Fibroblast of villous mesenchyme (primary cell): ENCODE data around the gene TNFRSF25. TPM values are rescaled to one million over a fixed set of nuclear protein-coding genes. Genes with fewer than 3 reads are reported as not detected.

Experiments used
- DNase-seq: peaks from one replicate; pipeline ENCODE4 v3.0.0-alpha.2; 2010; ENCODE audit warnings: low read depth
- H3K4me3 ChIP-seq: 2 replicates; pipeline ENCODE4 v1.5.1; 2011; ENCODE audit warnings: low read depth, mild to moderate bottlenecking, low read length
- total RNA-seq: library from RNA; depleted of rRNA; stranded (reverse); fragments of >200 nt; gene quantifications from 2 replicates; pipeline ENCODE4 v1.2.3, GENCODE V29; 2012
- TF ChIP-seq, protein P1 (sequence below): IDR thresholded peaks from 2 replicates; pipeline ENCODE4 v1.5.1; 2012; ENCODE audit warnings: low read depth, mild to moderate bottlenecking, low read length; ENCODE audit not compliant: insufficient read depth

TNFRSF25 gene
- total RNA-seq, 1 donor = 3.9 TPM

DNA sequence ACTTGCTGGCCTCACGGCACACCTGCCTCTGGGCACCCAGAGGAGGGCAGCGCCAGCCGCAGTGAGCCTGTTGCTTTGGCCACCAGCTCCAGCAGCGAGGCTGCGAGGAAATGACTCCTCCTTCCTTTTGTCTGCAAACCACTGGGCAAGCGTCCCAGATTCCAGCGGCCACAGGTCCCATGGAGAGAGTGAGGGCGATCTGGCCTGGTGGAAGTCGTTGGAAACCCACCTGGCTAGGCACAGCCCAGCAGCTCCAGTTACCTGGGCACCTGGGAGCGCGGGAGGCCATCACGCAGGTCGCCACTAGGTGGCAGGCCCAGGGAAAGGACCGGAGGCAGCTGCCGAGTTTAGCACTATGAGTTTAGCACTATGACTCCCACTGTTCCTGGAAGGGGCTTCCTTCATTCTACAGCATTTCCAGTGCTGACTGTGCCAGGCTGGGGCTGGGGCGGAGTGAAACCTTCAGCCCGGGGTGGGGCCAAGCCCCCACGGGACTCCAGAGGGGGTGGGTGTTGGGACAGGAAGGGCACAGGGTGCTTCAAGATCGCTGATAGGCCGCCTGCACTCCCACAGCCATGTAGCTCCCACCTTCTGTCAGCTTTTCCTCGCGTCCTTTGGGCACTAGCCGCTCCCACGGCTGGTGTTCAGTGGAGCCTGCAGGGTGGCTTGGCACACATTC is 42.5 kb downstream of the TNFRSF25 start:
- DNase-seq = no peak
- H3K4me3 ChIP-seq = no peak overlapping the region
- TF ChIP-seq, protein P1, sequence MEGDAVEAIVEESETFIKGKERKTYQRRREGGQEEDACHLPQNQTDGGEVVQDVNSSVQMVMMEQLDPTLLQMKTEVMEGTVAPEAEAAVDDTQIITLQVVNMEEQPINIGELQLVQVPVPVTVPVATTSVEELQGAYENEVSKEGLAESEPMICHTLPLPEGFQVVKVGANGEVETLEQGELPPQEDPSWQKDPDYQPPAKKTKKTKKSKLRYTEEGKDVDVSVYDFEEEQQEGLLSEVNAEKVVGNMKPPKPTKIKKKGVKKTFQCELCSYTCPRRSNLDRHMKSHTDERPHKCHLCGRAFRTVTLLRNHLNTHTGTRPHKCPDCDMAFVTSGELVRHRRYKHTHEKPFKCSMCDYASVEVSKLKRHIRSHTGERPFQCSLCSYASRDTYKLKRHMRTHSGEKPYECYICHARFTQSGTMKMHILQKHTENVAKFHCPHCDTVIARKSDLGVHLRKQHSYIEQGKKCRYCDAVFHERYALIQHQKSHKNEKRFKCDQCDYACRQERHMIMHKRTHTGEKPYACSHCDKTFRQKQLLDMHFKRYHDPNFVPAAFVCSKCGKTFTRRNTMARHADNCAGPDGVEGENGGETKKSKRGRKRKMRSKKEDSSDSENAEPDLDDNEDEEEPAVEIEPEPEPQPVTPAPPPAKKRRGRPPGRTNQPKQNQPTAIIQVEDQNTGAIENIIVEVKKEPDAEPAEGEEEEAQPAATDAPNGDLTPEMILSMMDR = peak; percentile 56

DNA sequence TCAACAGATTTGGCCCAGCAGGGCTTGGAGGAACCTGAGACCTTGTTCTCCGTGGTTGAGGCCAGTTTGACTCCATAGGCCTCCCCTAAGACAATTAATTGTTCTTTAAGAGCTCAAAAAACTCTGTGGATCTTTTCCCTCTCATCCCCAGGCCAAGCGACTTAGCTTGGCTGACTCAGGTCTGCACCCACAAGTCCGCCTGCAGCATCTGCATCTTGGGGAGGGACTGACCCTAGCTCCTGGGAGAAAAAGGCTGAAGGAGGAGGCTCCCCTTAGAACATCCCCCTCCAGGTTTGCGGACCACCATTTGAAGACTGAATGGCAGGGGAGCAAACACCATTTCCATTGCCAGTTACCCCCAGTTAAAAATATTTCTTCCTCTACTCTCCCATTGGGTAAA is 44.7 kb downstream of the TNFRSF25 start:
- no peak for DNase-seq
- TF ChIP-seq, protein P1 = no peak
- no peak overlapping the region for H3K4me3 ChIP-seq

DNA sequence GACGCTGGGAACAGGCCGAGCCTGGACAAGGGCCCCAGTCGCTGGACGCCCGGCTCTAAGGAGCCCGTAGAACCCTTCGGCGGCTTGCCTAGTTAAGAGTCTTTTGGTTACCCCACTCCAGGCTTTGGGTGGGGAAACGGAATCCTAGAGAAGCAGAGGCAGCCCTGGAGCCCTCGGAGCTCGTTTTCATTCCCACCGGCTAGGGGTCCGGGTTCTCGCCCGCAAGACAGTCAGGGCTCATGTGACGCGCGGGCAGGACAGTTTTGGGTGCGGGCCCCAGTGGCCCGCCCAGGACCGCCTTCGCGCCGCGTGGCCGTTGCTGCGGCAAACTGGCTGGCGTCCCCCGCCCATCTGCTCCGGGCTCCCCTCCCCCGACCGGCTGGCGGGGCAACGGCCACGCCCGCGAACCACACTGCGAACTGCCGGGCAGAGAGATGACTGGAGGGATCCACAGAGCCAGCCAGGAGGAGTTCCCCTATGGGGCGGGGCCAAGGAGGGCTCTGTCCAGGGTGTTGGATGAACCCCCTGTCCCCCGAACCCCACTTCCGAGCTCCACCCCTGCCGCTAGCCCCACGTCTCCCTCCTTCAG is 45.4 kb downstream of the TNFRSF25 start:
- TF ChIP-seq, protein P1 = no peak
- no peak for DNase-seq
- H3K4me3 ChIP-seq = peak overlapping the region; percentile 36

DNA sequence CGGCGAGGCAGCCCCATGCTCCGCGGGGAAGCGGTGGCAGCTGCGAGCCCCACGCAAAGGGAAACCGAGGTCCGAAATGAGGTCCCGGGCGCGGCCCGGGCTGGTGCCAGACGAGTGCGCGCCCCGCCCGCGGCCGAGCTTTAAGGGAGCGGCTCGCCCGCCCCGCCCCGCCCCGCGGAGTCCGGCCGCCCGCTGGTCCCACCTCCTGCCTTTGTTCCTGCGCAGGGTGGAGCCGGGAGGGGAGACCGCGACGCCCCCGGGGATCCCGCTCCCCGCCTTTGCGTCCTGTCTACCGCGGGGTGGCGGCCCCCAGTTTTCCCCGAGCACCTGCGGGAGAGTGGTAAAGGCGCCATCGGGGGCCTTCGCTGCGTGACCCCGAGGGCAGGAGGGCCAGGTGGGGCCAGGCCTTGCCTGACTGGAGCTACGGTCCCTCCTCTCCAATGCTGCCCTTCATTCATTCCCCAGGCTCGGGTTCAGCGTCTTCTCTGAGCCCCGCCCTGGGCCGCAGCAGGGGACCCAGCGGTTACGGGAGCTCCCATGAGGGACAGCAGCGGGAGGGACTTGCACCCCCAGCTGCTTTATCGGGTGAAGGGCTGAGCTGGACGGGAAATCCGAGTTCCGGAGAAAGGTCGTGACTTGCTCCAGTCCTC is 46.0 kb downstream of the TNFRSF25 start, which contains the start of gene HES2:
TSS of gene HES2 (minus strand) at position 116 of the 650 bp plus-strand sequence. CDS start at position 17, 99 bp downstream.
- TF ChIP-seq, protein P1 = no peak
- DNase-seq = no peak
- H3K4me3 ChIP-seq = peak within 1 kb of the TSS; percentile 36

DNA sequence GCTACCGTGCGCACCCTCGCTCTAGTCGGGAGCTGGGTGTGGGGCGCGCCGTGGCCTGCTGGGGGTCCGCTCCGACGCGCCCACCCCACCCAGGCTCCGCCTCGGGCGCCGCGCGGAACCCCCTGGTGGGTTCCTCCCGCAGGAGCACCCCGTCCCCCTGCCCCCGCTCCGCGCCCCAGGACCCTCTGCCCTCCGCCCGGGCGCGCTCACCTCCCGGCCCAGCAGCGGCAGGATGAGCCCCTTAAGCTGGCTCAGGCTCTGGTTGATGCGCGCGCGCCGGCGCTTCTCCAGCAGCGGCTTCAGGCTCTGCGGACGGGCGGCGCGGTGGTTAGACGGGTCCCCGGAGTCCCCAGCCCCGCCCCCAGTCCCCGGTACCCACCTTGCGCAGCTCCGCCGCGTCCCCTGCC is 46.6 kb downstream of the TNFRSF25 start:
- TF ChIP-seq, protein P1 = no peak
- DNase-seq = no peak
- peak overlapping the region; percentile 36 for H3K4me3 ChIP-seq

DNA sequence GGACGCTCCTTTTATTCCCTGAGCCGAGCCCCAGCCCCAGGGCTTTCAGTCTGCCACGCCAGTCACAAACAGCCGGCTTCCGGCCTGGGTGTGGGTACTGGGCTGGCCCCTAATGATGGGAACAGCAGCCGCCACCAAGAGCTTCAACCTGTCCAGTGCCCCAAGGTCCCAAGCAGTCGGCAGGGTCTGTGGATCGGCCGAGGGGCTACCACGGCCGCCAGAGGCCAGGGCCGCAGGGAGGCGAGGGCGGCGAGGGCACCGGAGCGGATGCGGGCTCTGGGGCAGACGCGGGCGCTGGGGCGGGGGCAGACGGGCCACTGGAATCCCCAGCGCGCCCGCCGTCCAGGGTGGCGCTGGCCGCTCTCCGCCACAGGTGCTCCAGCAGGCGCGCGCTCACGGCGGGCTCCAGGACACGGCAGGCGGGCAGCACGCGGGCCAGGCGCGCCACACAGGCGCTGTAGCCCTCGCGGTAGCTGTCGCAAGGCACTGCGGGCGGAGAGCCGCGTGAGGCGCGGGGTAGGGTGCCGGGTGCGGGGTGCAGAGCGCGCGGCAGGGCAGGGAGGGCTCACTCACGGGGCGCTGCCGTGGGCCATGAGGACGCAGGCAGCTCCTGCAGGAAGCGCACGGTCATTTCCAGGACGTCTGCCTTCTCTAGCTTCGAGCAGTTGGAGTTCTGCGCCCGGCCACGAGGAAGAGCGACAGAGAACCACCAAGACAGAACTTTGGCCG is 47.1 kb downstream of the TNFRSF25 start:
- TF ChIP-seq, protein P1 = no peak
- no peak overlapping the region for H3K4me3 ChIP-seq
- DNase-seq = no peak
